ENCODE measurements around the gene IFITM5. TPM values are rescaled to one million over a fixed set of nuclear protein-coding genes. Genes with fewer than 3 reads are reported as not detected.

The IFITM5 gene
- total RNA-seq, 1 experiment from 2014 or later: not detected

- no peak for DNase-seq (ENCODE audit: low read depth)
- in situ Hi-C loops (cut with HindIII; ENCODE audit: low pct_unique_long_range_greater_than_20kb, low sequenced_read_pairs): no loop called here
These were observed 43.5 kb downstream of the IFITM5 start for GRCh38 chr11:255816-256215.

GRCh38 chr11:255176-255575 lies 44.1 kb downstream of the IFITM5 start:
- in situ Hi-C loops (cut with HindIII; ENCODE audit: low pct_unique_long_range_greater_than_20kb, low sequenced_read_pairs): no loop called here

GRCh38 chr11:253886-254270 lies 45.4 kb downstream of the IFITM5 start:
- in situ Hi-C loops (cut with HindIII; ENCODE audit: low pct_unique_long_range_greater_than_20kb, low sequenced_read_pairs): no loop called here
- no peak for DNase-seq (ENCODE audit: low read depth)

More at GRCh38 chr11:255176-255575, 44.1 kb downstream of the IFITM5 start:
- no peak for DNase-seq (ENCODE audit: low read depth)

GRCh38 chr11:253160-253885 lies 46.0 kb downstream of the IFITM5 start:
- no peak for DNase-seq (ENCODE audit: low read depth)

GRCh38 chr11:252666-253065 lies 46.7 kb downstream of the IFITM5 start:
- DNase-seq (ENCODE audit: low read depth): no peak
- in situ Hi-C loops (cut with HindIII; ENCODE audit: low pct_unique_long_range_greater_than_20kb, low sequenced_read_pairs): no loop called here

More at GRCh38 chr11:253160-253885, 46.0 kb downstream of the IFITM5 start:
- in situ Hi-C loops (cut with HindIII; ENCODE audit: low pct_unique_long_range_greater_than_20kb, low sequenced_read_pairs): no loop called here

- in situ Hi-C loops (cut with HindIII; ENCODE audit: low pct_unique_long_range_greater_than_20kb, low sequenced_read_pairs): no loop called here
- DNase-seq (ENCODE audit: low read depth): no peak
These were observed 47.8 kb downstream of the IFITM5 start for GRCh38 chr11:251550-251949.

- DNase-seq (ENCODE audit: low read depth): no peak
- in situ Hi-C loops (cut with HindIII; ENCODE audit: low pct_unique_long_range_greater_than_20kb, low sequenced_read_pairs): no loop called here
These were observed 48.5 kb downstream of the IFITM5 start for GRCh38 chr11:250740-251299.

GRCh38 chr11:250274-250673 lies 49.1 kb downstream of the IFITM5 start:
- no peak for DNase-seq (ENCODE audit: low read depth)
- in situ Hi-C loops (cut with HindIII; ENCODE audit: low pct_unique_long_range_greater_than_20kb, low sequenced_read_pairs): no loop called here

- no peak for DNase-seq (ENCODE audit: low read depth)
- in situ Hi-C loops (cut with HindIII; ENCODE audit: low pct_unique_long_range_greater_than_20kb, low sequenced_read_pairs): no loop called here
These were observed 50.3 kb downstream of the IFITM5 start for GRCh38 chr11:249062-249461.

Other genes starting within 250 kb of the IFITM5 start
- not detected in 2 replicates for gene SCGB1C1, start 106.4 kb downstream of the IFITM5 start, total RNA-seq (2014; rRNA removed; shearing (Covaris generic); ENCODE audit: low replicate concordance)
- 23.3 and 26.2 TPM in 2 replicates for gene BET1L, start 92.1 kb downstream of the IFITM5 start, total RNA-seq (2014; rRNA removed; shearing (Covaris generic); ENCODE audit: low replicate concordance)
- gene RIC8A, start 91.8 kb downstream of the IFITM5 start, total RNA-seq (2014; rRNA removed; shearing (Covaris generic); ENCODE audit: low replicate concordance): 80.2 and 115 TPM in 2 replicates
- 24.4 and 25.1 TPM in 2 replicates for gene SIRT3, start 63.2 kb downstream of the IFITM5 start, total RNA-seq (2014; rRNA removed; shearing (Covaris generic); ENCODE audit: low replicate concordance)
- gene PSMD13, start 62.5 kb downstream of the IFITM5 start, total RNA-seq (2014; rRNA removed; shearing (Covaris generic); ENCODE audit: low replicate concordance): 97.7 and 117 TPM in 2 replicates
- not detected in 2 replicates for gene NLRP6, start 21.1 kb downstream of the IFITM5 start, total RNA-seq (2014; rRNA removed; shearing (Covaris generic); ENCODE audit: low replicate concordance)
- gene PGGHG, start 10.4 kb downstream of the IFITM5 start, total RNA-seq (2014; rRNA removed; shearing (Covaris generic); ENCODE audit: low replicate concordance): 7.9 and 11.2 TPM in 2 replicates
- gene IFITM2, start 8.3 kb upstream of the IFITM5 start, total RNA-seq (2014; rRNA removed; shearing (Covaris generic); ENCODE audit: low replicate concordance): not detected in 2 replicates
- gene IFITM1, start 14.5 kb upstream of the IFITM5 start, total RNA-seq (2014; rRNA removed; shearing (Covaris generic); ENCODE audit: low replicate concordance): 2.0 and 10.3 TPM in 2 replicates
- gene IFITM3, start 21.3 kb upstream of the IFITM5 start, total RNA-seq (2014; rRNA removed; shearing (Covaris generic); ENCODE audit: low replicate concordance): 6.2 and 23.7 TPM in 2 replicates
- 23.9 and 61.5 TPM in 2 replicates for gene B4GALNT4, start 70.0 kb upstream of the IFITM5 start, total RNA-seq (2014; rRNA removed; shearing (Covaris generic); ENCODE audit: low replicate concordance)
- gene PKP3, start 94.7 kb upstream of the IFITM5 start, total RNA-seq (2014; rRNA removed; shearing (Covaris generic); ENCODE audit: low replicate concordance): 70.7 and 103 TPM in 2 replicates
- 66.9 and 103 TPM in 2 replicates for gene SIGIRR, start 115.5 kb upstream of the IFITM5 start, total RNA-seq (2014; rRNA removed; shearing (Covaris generic); ENCODE audit: low replicate concordance)
- gene ANO9, start 142.5 kb upstream of the IFITM5 start, total RNA-seq (2014; rRNA removed; shearing (Covaris generic); ENCODE audit: low replicate concordance): not detected in 2 replicates
- 36.9 and 50.2 TPM in 2 replicates for gene PTDSS2, start 150.8 kb upstream of the IFITM5 start, total RNA-seq (2014; rRNA removed; shearing (Covaris generic); ENCODE audit: low replicate concordance)
- 271 and 316 TPM in 2 replicates for gene RNH1, start 207.7 kb upstream of the IFITM5 start, total RNA-seq (2014; rRNA removed; shearing (Covaris generic); ENCODE audit: low replicate concordance)
- gene HRAS, start 236.1 kb upstream of the IFITM5 start, total RNA-seq (2014; rRNA removed; shearing (Covaris generic); ENCODE audit: low replicate concordance): 43.8 and 120 TPM in 2 replicates
- 2.0 and 3.4 TPM in 2 replicates for gene LRRC56, start 238.0 kb upstream of the IFITM5 start, total RNA-seq (2014; rRNA removed; shearing (Covaris generic); ENCODE audit: low replicate concordance)

Data from Caki2 (cell line).